NT2/D1 (cell line): ENCODE measurements around the gene CAMSAP2.
"Not testable (repeated sequence)": the region's sequence is repeated elsewhere in the genome, so short reads cannot be mapped to it uniquely, and the experiment has no call there.

Experiments
- DNase-seq: peaks from one replicate; pipeline ENCODE4 v3.0.0-alpha.2; 2011; ENCODE audit warnings: low read depth, low spot score
- H3K27me3 ChIP-seq: 2 replicates; pipeline ENCODE4 v1.6.0; 2011; ENCODE audit warnings: mild to moderate bottlenecking; ENCODE audit not compliant: insufficient read length, insufficient read depth
- H3K36me3 ChIP-seq: 2 replicates; pipeline ENCODE4 v1.6.1; 2011; ENCODE audit warnings: mild to moderate bottlenecking, low read length, mixed read lengths; ENCODE audit not compliant: insufficient read depth, insufficient read length
- H3K4me1 ChIP-seq: 2 replicates; pipeline ENCODE4 v1.5.1; 2011; ENCODE audit not compliant: insufficient read depth, insufficient read length
- H3K4me3 ChIP-seq: 2 replicates; pipeline ENCODE4 v1.5.1; 2011; ENCODE audit warnings: low read depth; ENCODE audit not compliant: insufficient read length
- H3K9ac ChIP-seq: 2 replicates; pipeline ENCODE4 v1.6.0; 2011; ENCODE audit warnings: low read depth; ENCODE audit not compliant: insufficient read length
- H3K9me3 ChIP-seq: 2 replicates; pipeline ENCODE4 v1.5.1; 2011; ENCODE audit warnings: mild to moderate bottlenecking, low read length; ENCODE audit not compliant: insufficient read depth
- SUZ12 ChIP-seq: IDR thresholded peaks from 2 replicates; pipeline ENCODE4 v1.6.1; 2011; ENCODE audit not compliant: insufficient read length, insufficient read depth; ENCODE audit errors: extremely low read depth
- YY1 ChIP-seq: IDR thresholded peaks from 2 replicates; pipeline ENCODE4 v1.6.1; 2011; ENCODE audit not compliant: insufficient read length, insufficient read depth
- ZNF274 ChIP-seq: IDR thresholded peaks from 2 replicates; pipeline ENCODE4 v1.6.1; 2011; ENCODE audit warnings: mild to moderate bottlenecking, low read depth, low read length

CAMSAP2 gene

GRCh38 chr1:200739702-200740570 lies 1.2 kb downstream of the CAMSAP2 start:
- TF ChIP-seq YY1: no peak
- no peak for TF ChIP-seq ZNF274
- TF ChIP-seq SUZ12: no peak
- peak; percentile 11 for DNase-seq
- H3K27me3 ChIP-seq: peaks cover 9% of the 10 kb centered on the region
- no peaks in the 10 kb centered on the region for H3K9me3 ChIP-seq
- peak overlapping the region; percentile 87 for H3K9ac ChIP-seq
- H3K36me3 ChIP-seq: peaks cover 24% of the 10 kb centered on the region
- no peaks in the 10 kb centered on the region for H3K4me1 ChIP-seq
- H3K4me3 ChIP-seq: peak overlapping the region; percentile 71

- Histone ChIP-seq H3K9me3 (no peaks in the 10 kb centered on the region), H3K27me3 (peaks cover 9% of the 10 kb centered on the region), H3K36me3 (peaks cover 24% of the 10 kb centered on the region), H3K4me3 (peak overlapping the region; percentile 71), H3K9ac (peak overlapping the region; percentile 87), H3K4me1 (no peaks in the 10 kb centered on the region)
- no peak for DNase-seq
- TF ChIP-seq SUZ12: no peak
- no peak for TF ChIP-seq YY1
- TF ChIP-seq ZNF274: no peak
Measured at GRCh38 chr1:200740571-200741208, 2.0 kb downstream of the CAMSAP2 start.

- H3K4me3 ChIP-seq: peak overlapping the region; percentile 71
- peaks cover 30% of the 10 kb centered on the region for H3K36me3 ChIP-seq
- no peaks in the 10 kb centered on the region for H3K9me3 ChIP-seq
- peak overlapping the region; percentile 53 for H3K9ac ChIP-seq
- peaks cover 9% of the 10 kb centered on the region for H3K27me3 ChIP-seq
- DNase-seq: no peak
- peaks cover under 1% of the 10 kb centered on the region for H3K4me1 ChIP-seq
- TF ChIP-seq YY1: no peak
- TF ChIP-seq ZNF274: no peak
- no peak for TF ChIP-seq SUZ12
Measured at GRCh38 chr1:200741551-200742207, 3.0 kb downstream of the CAMSAP2 start.

- Histone ChIP-seq H3K4me3 (no peak overlapping the region), H3K9ac (no peak overlapping the region), H3K27me3 (no peaks in the 10 kb centered on the region), H3K4me1 (peaks cover 2% of the 10 kb centered on the region), H3K9me3 (no peaks in the 10 kb centered on the region), H3K36me3 (peaks cover 38% of the 10 kb centered on the region)
- DNase-seq: no peak
- TF ChIP-seq ZNF274: no peak
- no peak for TF ChIP-seq SUZ12
- TF ChIP-seq YY1: no peak
Measured at GRCh38 chr1:200744143-200744542, 5.5 kb downstream of the CAMSAP2 start.

GRCh38 chr1:200749090-200749489 lies 10.4 kb downstream of the CAMSAP2 start:
- no peak for DNase-seq
- H3K4me3 ChIP-seq: no peak overlapping the region
- H3K4me1 ChIP-seq: peaks cover 2% of the 10 kb centered on the region
- no peaks in the 10 kb centered on the region for H3K9me3 ChIP-seq
- H3K36me3 ChIP-seq: peaks cover 34% of the 10 kb centered on the region
- H3K9ac ChIP-seq: no peak overlapping the region
- no peak for TF ChIP-seq ZNF274
- no peak for TF ChIP-seq SUZ12
- no peak for TF ChIP-seq YY1
- H3K27me3 ChIP-seq: no peaks in the 10 kb centered on the region

- not testable (repeated sequence) for H3K27me3 ChIP-seq, H3K4me1 ChIP-seq, H3K9me3 ChIP-seq, DNase-seq, H3K4me3 ChIP-seq, H3K9ac ChIP-seq
- H3K36me3 ChIP-seq: peaks cover 28% of the 10 kb centered on the region
Measured at GRCh38 chr1:200750749-200751148, 12.1 kb downstream of the CAMSAP2 start.

GRCh38 chr1:200751717-200752116 lies 13.0 kb downstream of the CAMSAP2 start:
- TF ChIP-seq SUZ12 (no peak), ZNF274 (no peak), YY1 (no peak)
- H3K9ac ChIP-seq: no peak overlapping the region

More at GRCh38 chr1:200751717-200752116, 13.0 kb downstream of the CAMSAP2 start:
- Histone ChIP-seq H3K4me1 (peaks cover 2% of the 10 kb centered on the region), H3K4me3 (no peak overlapping the region), H3K27me3 (no peaks in the 10 kb centered on the region), H3K36me3 (peaks cover 23% of the 10 kb centered on the region), H3K9me3 (no peaks in the 10 kb centered on the region)
- DNase-seq: no peak
